GM23338 (cell line): ENCODE data around the gene SHISAL1.

Experiments
- CREB1 ChIP-seq: fragments of 250-450 bp; sonication (Bioruptor Pico); IDR thresholded peaks from 2 replicates; pipeline ENCODE4 v1.5.0; 2020; ENCODE audit warnings: low read depth, mild to moderate bottlenecking, moderate library complexity
- EZH2 ChIP-seq: fragments of 200-600 bp; sonication (generic); IDR thresholded peaks from one replicate; pipeline ENCODE4 v1.8.0; 2017; ENCODE audit warnings: antibody characterized with exemption, mild to moderate bottlenecking, low read depth; ENCODE audit not compliant: unreplicated experiment
- EZH2phosphoT487 ChIP-seq: fragments of 200-600 bp; sonication (generic); IDR thresholded peaks from one replicate; pipeline ENCODE4 v1.8.1; 2018; ENCODE audit warnings: antibody characterized with exemption; ENCODE audit not compliant: unreplicated experiment
- JUNB ChIP-seq: IDR thresholded peaks from one replicate; pipeline ENCODE4 v1.6.1; 2016; ENCODE audit warnings: antibody characterized with exemption; ENCODE audit not compliant: unreplicated experiment
- POLR2AphosphoS5 ChIP-seq: IDR thresholded peaks from 2 replicates; pipeline ENCODE4 v1.6.1; 2016; ENCODE audit warnings: antibody characterized with exemption, low read depth
- TF ChIP-seq, protein P1 (sequence below), 2 experiments: fragments of 200-600 bp in 1 of 2; sonication (generic) in 1 of 2; conservative IDR thresholded peaks; 2 replicates each; pipeline versions ENCODE4 v1.5.1 to v1.6.1; 2016 to 2017; ENCODE audit warnings: antibody characterized with exemption in 2 of 2, low read depth in 2 of 2, mild to moderate bottlenecking in 2 of 2, moderate library complexity in 1 of 2
- TF ChIP-seq, protein P2 (sequence below): IDR thresholded peaks from 2 replicates; pipeline ENCODE4 v1.6.1; 2016; ENCODE audit warnings: antibody characterized with exemption
- TF ChIP-seq, protein P3 (sequence below): fragments of 250-450 bp; sonication (Bioruptor Pico); IDR thresholded peaks from 2 replicates; pipeline ENCODE4 v1.5.0; 2020; ENCODE audit warnings: mild to moderate bottlenecking, moderate library complexity

DNA sequence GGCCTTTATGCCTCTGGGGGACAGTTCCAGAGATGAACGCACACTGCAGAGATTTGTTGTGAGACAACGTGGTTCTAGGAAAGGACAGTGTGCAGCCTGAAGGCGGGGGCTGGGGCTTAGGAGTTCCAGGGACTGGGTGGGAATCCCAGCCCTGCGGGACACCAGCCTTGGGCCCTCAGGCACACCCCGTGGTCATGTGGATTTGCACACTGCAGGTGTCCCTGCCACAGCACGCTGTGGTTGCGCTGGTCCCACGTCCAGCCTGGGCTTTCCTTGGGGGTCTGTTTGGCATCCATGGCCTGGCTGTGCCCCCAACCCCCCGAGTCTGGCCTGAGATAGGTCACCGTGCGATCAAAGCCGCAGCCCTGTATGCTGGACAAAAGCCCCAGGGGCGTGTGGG lies 7.3 kb downstream of the SHISAL1 start:
- no peak for TF ChIP-seq EZH2
- no peak for TF ChIP-seq POLR2AphosphoS5
- TF ChIP-seq, protein P1, sequence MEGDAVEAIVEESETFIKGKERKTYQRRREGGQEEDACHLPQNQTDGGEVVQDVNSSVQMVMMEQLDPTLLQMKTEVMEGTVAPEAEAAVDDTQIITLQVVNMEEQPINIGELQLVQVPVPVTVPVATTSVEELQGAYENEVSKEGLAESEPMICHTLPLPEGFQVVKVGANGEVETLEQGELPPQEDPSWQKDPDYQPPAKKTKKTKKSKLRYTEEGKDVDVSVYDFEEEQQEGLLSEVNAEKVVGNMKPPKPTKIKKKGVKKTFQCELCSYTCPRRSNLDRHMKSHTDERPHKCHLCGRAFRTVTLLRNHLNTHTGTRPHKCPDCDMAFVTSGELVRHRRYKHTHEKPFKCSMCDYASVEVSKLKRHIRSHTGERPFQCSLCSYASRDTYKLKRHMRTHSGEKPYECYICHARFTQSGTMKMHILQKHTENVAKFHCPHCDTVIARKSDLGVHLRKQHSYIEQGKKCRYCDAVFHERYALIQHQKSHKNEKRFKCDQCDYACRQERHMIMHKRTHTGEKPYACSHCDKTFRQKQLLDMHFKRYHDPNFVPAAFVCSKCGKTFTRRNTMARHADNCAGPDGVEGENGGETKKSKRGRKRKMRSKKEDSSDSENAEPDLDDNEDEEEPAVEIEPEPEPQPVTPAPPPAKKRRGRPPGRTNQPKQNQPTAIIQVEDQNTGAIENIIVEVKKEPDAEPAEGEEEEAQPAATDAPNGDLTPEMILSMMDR (conservative IDR thresholded peaks at IDR 0.05; ENCODE audit: low read depth in 2 of 2) = no peak
- TF ChIP-seq JUNB = no peak
- no peak for TF ChIP-seq EZH2phosphoT487
- TF ChIP-seq, protein P2, sequence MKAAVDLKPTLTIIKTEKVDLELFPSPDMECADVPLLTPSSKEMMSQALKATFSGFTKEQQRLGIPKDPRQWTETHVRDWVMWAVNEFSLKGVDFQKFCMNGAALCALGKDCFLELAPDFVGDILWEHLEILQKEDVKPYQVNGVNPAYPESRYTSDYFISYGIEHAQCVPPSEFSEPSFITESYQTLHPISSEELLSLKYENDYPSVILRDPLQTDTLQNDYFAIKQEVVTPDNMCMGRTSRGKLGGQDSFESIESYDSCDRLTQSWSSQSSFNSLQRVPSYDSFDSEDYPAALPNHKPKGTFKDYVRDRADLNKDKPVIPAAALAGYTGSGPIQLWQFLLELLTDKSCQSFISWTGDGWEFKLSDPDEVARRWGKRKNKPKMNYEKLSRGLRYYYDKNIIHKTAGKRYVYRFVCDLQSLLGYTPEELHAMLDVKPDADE = no peak
- TF ChIP-seq CREB1 (CRISPR knock-in tag) = no peak
- TF ChIP-seq, protein P3, sequence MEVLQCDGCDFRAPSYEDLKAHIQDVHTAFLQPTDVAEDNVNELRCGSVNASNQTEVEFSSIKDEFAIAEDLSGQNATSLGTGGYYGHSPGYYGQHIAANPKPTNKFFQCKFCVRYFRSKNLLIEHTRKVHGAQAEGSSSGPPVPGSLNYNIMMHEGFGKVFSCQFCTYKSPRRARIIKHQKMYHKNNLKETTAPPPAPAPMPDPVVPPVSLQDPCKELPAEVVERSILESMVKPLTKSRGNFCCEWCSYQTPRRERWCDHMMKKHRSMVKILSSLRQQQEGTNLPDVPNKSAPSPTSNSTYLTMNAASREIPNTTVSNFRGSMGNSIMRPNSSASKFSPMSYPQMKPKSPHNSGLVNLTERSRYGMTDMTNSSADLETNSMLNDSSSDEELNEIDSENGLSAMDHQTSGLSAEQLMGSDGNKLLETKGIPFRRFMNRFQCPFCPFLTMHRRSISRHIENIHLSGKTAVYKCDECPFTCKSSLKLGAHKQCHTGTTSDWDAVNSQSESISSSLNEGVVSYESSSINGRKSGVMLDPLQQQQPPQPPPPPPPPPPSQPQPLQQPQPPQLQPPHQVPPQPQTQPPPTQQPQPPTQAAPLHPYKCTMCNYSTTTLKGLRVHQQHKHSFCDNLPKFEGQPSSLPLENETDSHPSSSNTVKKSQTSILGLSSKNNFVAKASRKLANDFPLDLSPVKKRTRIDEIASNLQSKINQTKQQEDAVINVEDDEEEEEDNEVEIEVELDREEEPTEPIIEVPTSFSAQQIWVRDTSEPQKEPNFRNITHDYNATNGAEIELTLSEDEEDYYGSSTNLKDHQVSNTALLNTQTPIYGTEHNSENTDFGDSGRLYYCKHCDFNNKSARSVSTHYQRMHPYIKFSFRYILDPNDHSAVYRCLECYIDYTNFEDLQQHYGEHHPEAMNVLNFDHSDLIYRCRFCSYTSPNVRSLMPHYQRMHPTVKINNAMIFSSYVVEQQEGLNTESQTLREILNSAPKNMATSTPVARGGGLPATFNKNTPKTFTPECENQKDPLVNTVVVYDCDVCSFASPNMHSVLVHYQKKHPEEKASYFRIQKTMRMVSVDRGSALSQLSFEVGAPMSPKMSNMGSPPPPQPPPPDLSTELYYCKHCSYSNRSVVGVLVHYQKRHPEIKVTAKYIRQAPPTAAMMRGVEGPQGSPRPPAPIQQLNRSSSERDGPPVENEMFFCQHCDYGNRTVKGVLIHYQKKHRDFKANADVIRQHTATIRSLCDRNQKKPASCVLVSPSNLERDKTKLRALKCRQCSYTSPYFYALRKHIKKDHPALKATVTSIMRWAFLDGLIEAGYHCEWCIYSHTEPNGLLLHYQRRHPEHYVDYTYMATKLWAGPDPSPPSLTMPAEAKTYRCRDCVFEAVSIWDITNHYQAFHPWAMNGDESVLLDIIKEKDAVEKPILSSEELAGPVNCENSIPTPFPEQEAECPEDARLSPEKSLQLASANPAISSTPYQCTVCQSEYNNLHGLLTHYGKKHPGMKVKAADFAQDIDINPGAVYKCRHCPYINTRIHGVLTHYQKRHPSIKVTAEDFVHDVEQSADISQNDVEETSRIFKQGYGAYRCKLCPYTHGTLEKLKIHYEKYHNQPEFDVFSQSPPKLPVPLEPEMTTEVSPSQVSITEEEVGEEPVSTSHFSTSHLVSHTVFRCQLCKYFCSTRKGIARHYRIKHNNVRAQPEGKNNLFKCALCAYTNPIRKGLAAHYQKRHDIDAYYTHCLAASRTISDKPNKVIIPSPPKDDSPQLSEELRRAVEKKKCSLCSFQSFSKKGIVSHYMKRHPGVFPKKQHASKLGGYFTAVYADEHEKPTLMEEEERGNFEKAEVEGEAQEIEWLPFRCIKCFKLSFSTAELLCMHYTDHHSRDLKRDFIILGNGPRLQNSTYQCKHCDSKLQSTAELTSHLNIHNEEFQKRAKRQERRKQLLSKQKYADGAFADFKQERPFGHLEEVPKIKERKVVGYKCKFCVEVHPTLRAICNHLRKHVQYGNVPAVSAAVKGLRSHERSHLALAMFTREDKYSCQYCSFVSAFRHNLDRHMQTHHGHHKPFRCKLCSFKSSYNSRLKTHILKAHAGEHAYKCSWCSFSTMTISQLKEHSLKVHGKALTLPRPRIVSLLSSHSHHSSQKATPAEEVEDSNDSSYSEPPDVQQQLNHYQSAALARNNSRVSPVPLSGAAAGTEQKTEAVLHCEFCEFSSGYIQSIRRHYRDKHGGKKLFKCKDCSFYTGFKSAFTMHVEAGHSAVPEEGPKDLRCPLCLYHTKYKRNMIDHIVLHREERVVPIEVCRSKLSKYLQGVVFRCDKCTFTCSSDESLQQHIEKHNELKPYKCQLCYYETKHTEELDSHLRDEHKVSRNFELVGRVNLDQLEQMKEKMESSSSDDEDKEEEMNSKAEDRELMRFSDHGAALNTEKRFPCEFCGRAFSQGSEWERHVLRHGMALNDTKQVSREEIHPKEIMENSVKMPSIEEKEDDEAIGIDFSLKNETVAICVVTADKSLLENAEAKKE (CRISPR knock-in tag) = no peak
